Breast epithelium (tissue), 4 donors: ENCODE results near the gene ANKMY2. TPM values are rescaled to one million over a fixed set of nuclear protein-coding genes. Genes with fewer than 3 reads are reported as not detected.

Experiments
- DNase-seq, 2 donors: peaks; one replicate each; pipeline ENCODE4 v3.0.0-alpha.2; 2019; ENCODE audit warnings: low spot score in 2 of 2
- H3K27ac ChIP-seq, 2 donors: fragments of 200-600 bp; sonication (generic) in 1 of 2; one replicate each; pipeline ENCODE4 v1.5.1; 2016 to 2019; ENCODE audit warnings: mild to moderate bottlenecking in 1 of 2
- H3K27me3 ChIP-seq, 2 donors: fragments of 200-600 bp; sonication (generic) in 1 of 2; one replicate each; pipeline versions ENCODE4 v1.5.1 to v1.6.0; 2017 to 2019; ENCODE audit warnings: control low read depth in 1 of 2, mild to moderate bottlenecking in 1 of 2
- H3K36me3 ChIP-seq: fragments of 200-600 bp; one replicate; pipeline ENCODE4 v1.5.1; 2019
- H3K4me1 ChIP-seq, 2 donors: fragments of 200-600 bp; sonication (generic); one replicate each; pipeline ENCODE4 v1.5.1; 2016 to 2019; ENCODE audit warnings: control low read depth in 1 of 2
- H3K4me3 ChIP-seq, 3 donors: fragments of 200-600 bp; sonication (generic); 1 replicate in 2 of 3; 2 replicates in 1 of 3; pipeline ENCODE4 v1.5.1; 2016 to 2019; ENCODE audit warnings: mild to moderate bottlenecking in 3 of 3, moderate library complexity in 2 of 3
- H3K9me3 ChIP-seq, 2 donors: fragments of 200-600 bp; sonication (generic) in 1 of 2; one replicate each; pipeline ENCODE4 v1.5.1; 2016 to 2019; ENCODE audit warnings: control low read depth in 1 of 2
- POLR2A ChIP-seq: fragments of 450-650 bp; IDR thresholded peaks from one replicate; pipeline ENCODE4 v1.6.1; 2016; ENCODE audit warnings: antibody characterized with exemption, mild to moderate bottlenecking, moderate library complexity
- POLR2AphosphoS5 ChIP-seq, 3 donors: sonication (generic); formaldehyde crosslinking; IDR thresholded peaks; one replicate each; pipeline ENCODE4 v1.6.1; 2017; ENCODE audit warnings: antibody characterized with exemption in 3 of 3
- intact Hi-C: fragments of 100-400 bp; cut with DNase I; formaldehyde crosslinking; loops from one replicate; pipeline ENCODE4 v1.15.1; 2023; ENCODE audit warnings: low total_unique reads
- total RNA-seq, 3 donors: library from RNA; depleted of rRNA; stranded (reverse); fragments of >200 nt; gene quantifications; one replicate each; pipeline ENCODE4 v1.1.0, GENCODE V29; 2016
- TF ChIP-seq, protein P1 (sequence below), 3 donors: fragments of 450-650 bp; IDR thresholded peaks; one replicate each; pipeline ENCODE4 v1.5.1; 2016 to 2017; ENCODE audit warnings: antibody characterized with exemption in 3 of 3, mild to moderate bottlenecking in 3 of 3, moderate library complexity in 3 of 3

The ANKMY2 gene
- total RNA-seq, 3 donors from 2014 or later: 14.9 to 24.4 (median 18.4) TPM

GRCh38 chr7:16563281-16564022 is 82.1 kb downstream of the ANKMY2 start:
- H3K27me3 ChIP-seq: no peaks in the 10 kb centered on the region
- H3K4me3 ChIP-seq: no peak overlapping the region
- no peak overlapping the region for H3K27ac ChIP-seq
- intact Hi-C loops: loop anchor here (10.0 kb wide), 2 partner anchors 129 to 489 kb away; no protein-coding TSS in a partner anchor
- TF ChIP-seq POLR2A (no peak), POLR2AphosphoS5 (IDR thresholded peaks at IDR 0.05) (no peak)
- TF ChIP-seq, protein P1, sequence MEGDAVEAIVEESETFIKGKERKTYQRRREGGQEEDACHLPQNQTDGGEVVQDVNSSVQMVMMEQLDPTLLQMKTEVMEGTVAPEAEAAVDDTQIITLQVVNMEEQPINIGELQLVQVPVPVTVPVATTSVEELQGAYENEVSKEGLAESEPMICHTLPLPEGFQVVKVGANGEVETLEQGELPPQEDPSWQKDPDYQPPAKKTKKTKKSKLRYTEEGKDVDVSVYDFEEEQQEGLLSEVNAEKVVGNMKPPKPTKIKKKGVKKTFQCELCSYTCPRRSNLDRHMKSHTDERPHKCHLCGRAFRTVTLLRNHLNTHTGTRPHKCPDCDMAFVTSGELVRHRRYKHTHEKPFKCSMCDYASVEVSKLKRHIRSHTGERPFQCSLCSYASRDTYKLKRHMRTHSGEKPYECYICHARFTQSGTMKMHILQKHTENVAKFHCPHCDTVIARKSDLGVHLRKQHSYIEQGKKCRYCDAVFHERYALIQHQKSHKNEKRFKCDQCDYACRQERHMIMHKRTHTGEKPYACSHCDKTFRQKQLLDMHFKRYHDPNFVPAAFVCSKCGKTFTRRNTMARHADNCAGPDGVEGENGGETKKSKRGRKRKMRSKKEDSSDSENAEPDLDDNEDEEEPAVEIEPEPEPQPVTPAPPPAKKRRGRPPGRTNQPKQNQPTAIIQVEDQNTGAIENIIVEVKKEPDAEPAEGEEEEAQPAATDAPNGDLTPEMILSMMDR (IDR thresholded peaks at IDR 0.05): no peak
- H3K9me3 ChIP-seq: no peaks in the 10 kb centered on the region
- H3K4me1 ChIP-seq: no peaks in the 10 kb centered on the region
- no peak for DNase-seq
- H3K36me3 ChIP-seq: no peaks in the 10 kb centered on the region

- no peak overlapping the region for H3K27ac ChIP-seq
- no peak overlapping the region for H3K4me3 ChIP-seq
- no peaks in the 10 kb centered on the region for H3K4me1 ChIP-seq
- intact Hi-C loops: loop anchor here (10.0 kb wide), 2 partner anchors 128 to 488 kb away; no protein-coding TSS in a partner anchor
- DNase-seq: no peak
- no peaks in the 10 kb centered on the region for H3K27me3 ChIP-seq
- no peaks in the 10 kb centered on the region for H3K9me3 ChIP-seq
- H3K36me3 ChIP-seq: no peaks in the 10 kb centered on the region
- TF ChIP-seq, protein P1 (IDR thresholded peaks at IDR 0.05): no peak
- TF ChIP-seq POLR2A (no peak), POLR2AphosphoS5 (IDR thresholded peaks at IDR 0.05) (no peak)
These were observed 82.9 kb downstream of the ANKMY2 start for GRCh38 chr7:16562456-16563220.

GRCh38 chr7:16561943-16562342 is 83.6 kb downstream of the ANKMY2 start:
- intact Hi-C loops: loop anchor here (10.0 kb wide), 2 partner anchors 127 to 487 kb away; no protein-coding TSS in a partner anchor
- Histone ChIP-seq H3K9me3 (no peaks in the 10 kb centered on the region), H3K27ac (no peak overlapping the region), H3K4me3 (no peak overlapping the region), H3K4me1 (no peaks in the 10 kb centered on the region), H3K36me3 (no peaks in the 10 kb centered on the region), H3K27me3 (no peaks in the 10 kb centered on the region)
- DNase-seq: no peak
- TF ChIP-seq POLR2A: no peak
- no peak for TF ChIP-seq POLR2AphosphoS5 (IDR thresholded peaks at IDR 0.05)
- TF ChIP-seq, protein P1 (IDR thresholded peaks at IDR 0.05): no peak

GRCh38 chr7:16559497-16560179 is 85.9 kb downstream of the ANKMY2 start:
- TF ChIP-seq POLR2AphosphoS5 (IDR thresholded peaks at IDR 0.05): no peak
- TF ChIP-seq, protein P1 (IDR thresholded peaks at IDR 0.05): no peak
- no peak for TF ChIP-seq POLR2A
- DNase-seq: no peak
- no peak overlapping the region for H3K4me3 ChIP-seq
- intact Hi-C loops: loop anchor here (10.0 kb wide), 3 partner anchors 65 to 485 kb away; no protein-coding TSS in a partner anchor
- H3K36me3 ChIP-seq: no peaks in the 10 kb centered on the region
- no peak overlapping the region for H3K27ac ChIP-seq
- H3K4me1 ChIP-seq: no peaks in the 10 kb centered on the region
- H3K27me3 ChIP-seq: no peaks in the 10 kb centered on the region
- H3K9me3 ChIP-seq: no peaks in the 10 kb centered on the region
